ENCODE results near the gene CEP43. TPM values are rescaled to one million over a fixed set of nuclear protein-coding genes. Genes with fewer than 3 reads are reported as not detected.

The CEP43 gene
- total and polyA plus RNA-seq, 10 of the 15 experiments (the other 5 are each of a cell fraction or from before 2014, with no cell fraction given): 7.7 to 49.9 (median 24.6) TPM

DNA sequence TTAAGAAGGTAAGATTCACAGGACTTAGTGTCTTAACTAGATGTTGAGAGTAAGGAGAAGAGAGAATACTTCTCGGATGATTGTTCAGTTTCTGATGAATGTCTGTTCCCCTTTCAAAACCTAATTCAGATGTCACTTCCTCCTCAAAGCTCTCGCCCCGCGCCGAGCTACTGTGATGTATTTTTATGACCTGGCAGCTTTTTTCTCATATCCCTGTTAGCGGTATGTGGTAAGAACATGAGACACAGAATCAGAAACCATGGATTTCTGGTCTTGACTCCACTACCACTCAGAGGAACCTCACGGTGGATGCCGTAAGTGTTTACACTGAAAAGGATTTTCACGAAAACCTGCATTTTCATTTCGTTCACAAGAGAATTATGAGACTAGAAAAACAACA, 48.4 kb downstream of the CEP43 start:
- Histone ChIP-seq H3K36me3 (ENCODE audit: control insufficient read depth in 2 of 2, insufficient read depth in 2 of 2, low read length in 1 of 2) (no peaks in the 10 kb centered on the region; a peak in 2 of 4 replicates), H3K9me3 (replicated peaks; ENCODE audit: control insufficient read depth, insufficient read depth, low read length) (no peaks in the 10 kb centered on the region), H3K4me3 (peak overlapping the region; percentile 36; the same call in 1 of the 2 replicates), H2AFZ (ENCODE audit: control insufficient read depth, low read depth, low read length) (peak overlapping the region; percentile 89), H3K4me2 (ENCODE audit: control insufficient read depth, insufficient read depth) (peak overlapping the region; percentile 58), H3K4me1 (ENCODE audit: control insufficient read depth, insufficient read depth, low read length) (peaks cover 36% of the 10 kb centered on the region), H3K9ac (ENCODE audit: control insufficient read depth, insufficient read depth, low read length) (peak overlapping the region; percentile 58), H3K27ac (ENCODE audit: control insufficient read depth, insufficient read depth) (peak overlapping the region; percentile 89), H3K79me2 (ENCODE audit: control insufficient read depth, insufficient read depth, low read length) (no peaks in the 10 kb centered on the region), H4K20me1 (ENCODE audit: control insufficient read depth, insufficient read depth) (no peaks in the 10 kb centered on the region), H3K27me3 (replicated peaks in 1 of 2; ENCODE audit: control insufficient read depth in 2 of 2, insufficient read depth in 2 of 2, low read length in 1 of 2) (no peaks in the 10 kb centered on the region)
- ATAC-seq (peak; percentile 87), FAIRE-seq (peak; percentile 99), DNase-seq (ENCODE audit: low read depth, low spot score) (peak; percentile 86)
- intact Hi-C loops (cut with micrococcal nuclease; ENCODE audit: unreplicated experiment) (loop anchor here (1.0 to 5.0 kb wide), 4 partner anchors 47 to 105 kb away; partner anchors contain the start of gene RNASET2), in situ Hi-C loops (cut with MboI) (no loop called here)
- ChIA-PET SMC1A (ENCODE audit: uncharacterized antibody, unreplicated experiment) (interaction anchor here (0.6 to 2.9 kb wide), 31 partner anchors 9 to 797 kb away, joined by 3 to 84 read pairs (median 6); partner anchors contain the start of genes CCR6, CEP43 and RNASET2), POLR2A (interaction anchor here (0.8 to 3.6 kb wide), 15 partner anchors 9 to 94 kb away, joined by 3 to 22 read pairs (median 4); partner anchors contain the start of gene CCR6), RAD21 (ENCODE audit: unreplicated experiment) (interaction anchor here (1.1 to 2.8 kb wide), 24 partner anchors 9 to 171 kb away, joined by 3 to 41 read pairs (median 7); partner anchors contain the start of genes CCR6, CEP43 and RNASET2), CTCF (interaction anchor here (0.7 to 2.7 kb wide), 21 partner anchors 9 to 275 kb away, joined by 3 to 20 read pairs (median 5); partner anchors contain the start of genes CCR6 and CEP43)
- WGBS (ENCODE audit: insufficient coverage, insufficient replicate concordance, low lambda C conversion rate, missing lambda C conversion rate): 1% methylated on average over 10 of the region's 10 CpGs
- BruUV-seq (replicated peaks): no TSS peak
- peak; percentile 93 for TF ChIP-seq IKZF2 (IDR thresholded peaks at IDR 0.05)
- no peak; the same call in 1 of the 2 replicates for TF ChIP-seq ZNF217 (IDR thresholded peaks at IDR 0.05)
- no peak for TF ChIP-seq TARDBP (IDR thresholded peaks at IDR 0.05; ENCODE audit: borderline replicate concordance)
- peak; percentile 87 for TF ChIP-seq IKZF1 (conservative IDR thresholded peaks at IDR 0.05)
- peak; percentile 88 for TF ChIP-seq RUNX3 (IDR thresholded peaks at IDR 0.05; ENCODE audit: low read length)
- peak; percentile 5 to 35; a peak in 1 of 4 replicates for TF ChIP-seq BHLHE40 (IDR thresholded peaks at IDR 0.05; ENCODE audit: borderline replicate concordance in 1 of 2, low read depth in 2 of 2, low read length in 1 of 2)
- TF ChIP-seq ZSCAN29 (IDR thresholded peaks at IDR 0.05): 0 out of 2 replicates have a peak, but pooled peaks have one; percentile 18
- TF ChIP-seq MLLT1 (IDR thresholded peaks at IDR 0.05): peak; percentile 49; the same call in 1 of the 2 replicates
- TF ChIP-seq YY1 (IDR thresholded peaks at IDR 0.05; ENCODE audit: low read depth, low read length): no peak
- TF ChIP-seq HCFC1 (IDR thresholded peaks at IDR 0.05; ENCODE audit: low read length): no peak
- no peak for TF ChIP-seq BCL3 (IDR thresholded peaks at IDR 0.05; ENCODE audit: borderline replicate concordance, insufficient read depth, low read depth, low read length, poor library complexity, severe bottlenecking)
- TF ChIP-seq CREB1 (IDR thresholded peaks at IDR 0.05; ENCODE audit: low read depth): peak; percentile 88
- peak; percentile 50 for TF ChIP-seq JUNB (IDR thresholded peaks at IDR 0.05)
- TF ChIP-seq ETV6 (conservative IDR thresholded peaks at IDR 0.05 in 1 of 2, IDR thresholded peaks at IDR 0.05 in 1 of 2; ENCODE audit: borderline replicate concordance in 1 of 2, low read depth in 1 of 2): peak in 1 of 2 experiments; percentile 78; a peak in 1 of 4 replicates
- TF ChIP-seq POLR2AphosphoS5 (IDR thresholded peaks at IDR 0.05; ENCODE audit: low read length): no peak
- TF ChIP-seq, protein P1, sequence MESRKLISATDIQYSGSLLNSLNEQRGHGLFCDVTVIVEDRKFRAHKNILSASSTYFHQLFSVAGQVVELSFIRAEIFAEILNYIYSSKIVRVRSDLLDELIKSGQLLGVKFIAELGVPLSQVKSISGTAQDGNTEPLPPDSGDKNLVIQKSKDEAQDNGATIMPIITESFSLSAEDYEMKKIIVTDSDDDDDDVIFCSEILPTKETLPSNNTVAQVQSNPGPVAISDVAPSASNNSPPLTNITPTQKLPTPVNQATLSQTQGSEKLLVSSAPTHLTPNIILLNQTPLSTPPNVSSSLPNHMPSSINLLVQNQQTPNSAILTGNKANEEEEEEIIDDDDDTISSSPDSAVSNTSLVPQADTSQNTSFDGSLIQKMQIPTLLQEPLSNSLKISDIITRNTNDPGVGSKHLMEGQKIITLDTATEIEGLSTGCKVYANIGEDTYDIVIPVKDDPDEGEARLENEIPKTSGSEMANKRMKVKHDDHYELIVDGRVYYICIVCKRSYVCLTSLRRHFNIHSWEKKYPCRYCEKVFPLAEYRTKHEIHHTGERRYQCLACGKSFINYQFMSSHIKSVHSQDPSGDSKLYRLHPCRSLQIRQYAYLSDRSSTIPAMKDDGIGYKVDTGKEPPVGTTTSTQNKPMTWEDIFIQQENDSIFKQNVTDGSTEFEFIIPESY (IDR thresholded peaks at IDR 0.05): no peak
- TF ChIP-seq SRF (IDR thresholded peaks at IDR 0.05; ENCODE audit: low read depth in 2 of 2, low read length in 2 of 2): no peak
- TF ChIP-seq E2F4 (IDR thresholded peaks at IDR 0.05; ENCODE audit: low read depth, low read length): no peak
